SK-N-MC (cell line): Measurements from ENCODE around the gene CMTM8.
"Not testable (repeated sequence)": the region's sequence is repeated elsewhere in the genome, so short reads cannot be mapped to it uniquely, and the experiment has no call there.

Source experiments
- DNase-seq: peaks from one replicate; pipeline ENCODE4 v3.0.0-alpha.2; 2011; ENCODE audit warnings: low read depth, low spot score
- H3K27ac ChIP-seq: fragments of 200-600 bp; sonication (generic); 2 replicates; pipeline ENCODE4 v1.5.1; 2016; ENCODE audit warnings: mixed run types
- H3K36me3 ChIP-seq: fragments of 200-600 bp; sonication (generic); 2 replicates; pipeline ENCODE4 v1.6.1; 2017; ENCODE audit warnings: antibody characterized with exemption, low read length, mixed read lengths; ENCODE audit not compliant: insufficient read depth
- H3K4me3 ChIP-seq: fragments of 200-600 bp; sonication (generic); 2 replicates; pipeline ENCODE4 v1.5.1; 2016
- H3K9ac ChIP-seq: fragments of 200-600 bp; sonication (generic); 2 replicates; pipeline ENCODE4 v1.8.0; 2017; ENCODE audit warnings: mixed run types, mixed read lengths; ENCODE audit not compliant: insufficient read length
- H3K9me3 ChIP-seq: fragments of 200-600 bp; sonication (generic); 2 replicates; pipeline ENCODE4 v1.6.1; 2017; ENCODE audit warnings: low read depth, mild to moderate bottlenecking, antibody characterized with exemption, low read length, moderate library complexity, mixed read lengths
- EZH2 ChIP-seq: fragments of 200-600 bp; sonication (generic); IDR thresholded peaks from one replicate; pipeline ENCODE4 v1.6.1; 2017; ENCODE audit warnings: antibody characterized with exemption
- FOXP2 ChIP-seq: optimal IDR thresholded peaks from 2 replicates; pipeline ENCODE3; 2011; ENCODE audit warnings: mild to moderate bottlenecking, moderate library complexity; ENCODE audit not compliant: insufficient read depth; ENCODE audit errors: extremely low read length, control extremely low read depth
- POLR2AphosphoS5 ChIP-seq: IDR thresholded peaks from 2 replicates; pipeline ENCODE4 v1.6.1; 2012; ENCODE audit warnings: mild to moderate bottlenecking, low read depth, low read length, borderline replicate concordance

CMTM8 gene

DNA sequence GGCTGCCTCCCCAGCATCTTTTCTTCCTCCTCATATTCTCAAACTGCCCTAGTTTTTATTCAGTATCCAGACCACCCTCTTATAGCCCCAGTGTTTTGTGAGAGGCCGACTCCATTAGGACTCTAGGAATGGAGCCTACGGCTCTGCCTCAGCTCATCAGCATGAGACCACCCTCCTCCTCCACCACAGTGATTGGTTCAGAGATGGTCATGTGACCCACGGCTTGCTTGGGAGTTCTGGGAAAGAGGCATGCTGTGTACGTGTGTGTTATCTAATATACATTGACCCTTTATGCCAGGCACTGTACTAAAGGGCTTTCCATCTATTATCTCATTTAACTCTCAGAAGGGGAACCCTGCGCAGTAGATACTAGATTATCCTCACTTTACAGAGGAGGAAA is 135.4 kb downstream of the CMTM8 start:
- no peak for TF ChIP-seq FOXP2
- no peak for TF ChIP-seq EZH2
- no peak for TF ChIP-seq POLR2AphosphoS5

DNA sequence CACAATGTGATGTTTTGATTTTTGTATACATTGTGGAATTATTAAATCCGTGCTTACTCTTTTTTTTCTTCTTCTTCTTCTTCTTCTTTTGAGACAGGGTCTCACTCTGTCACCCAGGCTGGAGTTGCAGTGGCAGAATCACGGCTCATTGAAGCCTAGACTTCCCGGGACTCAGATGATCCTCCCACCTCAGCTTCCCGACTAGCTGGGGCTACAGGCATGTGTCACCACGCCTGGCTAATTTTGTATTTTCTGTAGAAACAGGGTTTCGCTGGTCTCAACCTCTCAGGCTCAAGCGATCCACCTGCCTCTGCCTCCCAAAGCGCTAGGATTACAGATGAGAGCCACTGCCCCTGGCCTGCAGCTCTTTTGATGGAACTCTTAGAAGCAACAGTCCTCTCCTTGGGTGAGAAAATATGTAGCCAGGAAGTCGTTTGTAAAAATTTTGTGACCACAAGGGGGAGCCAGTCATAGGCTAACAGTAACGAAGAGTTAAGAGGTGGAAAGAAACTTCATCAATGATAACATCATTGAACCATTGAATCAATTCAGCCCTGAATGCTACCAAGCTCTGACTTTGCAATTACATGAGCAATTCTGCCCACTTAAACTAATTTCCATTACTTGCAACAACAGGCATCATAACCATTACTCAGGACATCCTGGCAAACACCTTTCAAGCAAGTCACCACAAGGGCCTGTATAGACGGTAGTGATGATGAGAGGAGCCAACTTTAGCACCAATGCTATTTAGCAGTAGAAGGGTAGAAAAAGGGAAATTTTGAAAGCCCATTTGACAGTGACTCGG is 136.5 kb downstream of the CMTM8 start:
- Histone ChIP-seq H3K9me3 (no peaks in the 10 kb centered on the region), H3K9ac (no peak overlapping the region), H3K36me3 (no peaks in the 10 kb centered on the region), H3K4me3 (no peak overlapping the region), H3K27ac (no peak overlapping the region)
- DNase-seq: peak; percentile 32
- TF ChIP-seq POLR2AphosphoS5 (no peak), EZH2 (no peak), FOXP2 (no peak)

More for the DNA sequence above, 135.4 kb downstream of the CMTM8 start:
- Histone ChIP-seq H3K4me3 (no peak overlapping the region), H3K9me3 (no peaks in the 10 kb centered on the region), H3K27ac (no peak overlapping the region), H3K36me3 (no peaks in the 10 kb centered on the region), H3K9ac (no peak overlapping the region)
- no peak for DNase-seq

DNA sequence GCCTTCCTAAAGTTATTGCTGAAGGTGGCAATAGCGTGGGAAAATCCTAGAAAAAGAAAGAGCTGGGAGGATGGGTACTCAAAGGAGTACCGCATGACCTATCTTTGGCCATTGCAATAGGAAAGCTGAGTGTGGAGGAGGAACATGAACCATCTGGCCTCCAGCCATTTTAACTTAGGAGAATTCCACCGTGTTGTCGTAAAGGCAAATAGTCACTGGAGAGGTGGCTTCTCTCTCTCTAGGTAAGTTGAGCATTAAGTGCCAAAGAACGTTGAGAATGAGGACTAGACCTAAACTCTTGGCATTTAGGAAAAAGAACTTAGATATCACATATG is 137.1 kb downstream of the CMTM8 start:
- Histone ChIP-seq H3K9me3 (no peaks in the 10 kb centered on the region), H3K36me3 (no peaks in the 10 kb centered on the region), H3K27ac (no peak overlapping the region), H3K4me3 (no peak overlapping the region), H3K9ac (no peak overlapping the region)
- TF ChIP-seq FOXP2 (no peak), EZH2 (no peak), POLR2AphosphoS5 (no peak)
- no peak for DNase-seq

DNA sequence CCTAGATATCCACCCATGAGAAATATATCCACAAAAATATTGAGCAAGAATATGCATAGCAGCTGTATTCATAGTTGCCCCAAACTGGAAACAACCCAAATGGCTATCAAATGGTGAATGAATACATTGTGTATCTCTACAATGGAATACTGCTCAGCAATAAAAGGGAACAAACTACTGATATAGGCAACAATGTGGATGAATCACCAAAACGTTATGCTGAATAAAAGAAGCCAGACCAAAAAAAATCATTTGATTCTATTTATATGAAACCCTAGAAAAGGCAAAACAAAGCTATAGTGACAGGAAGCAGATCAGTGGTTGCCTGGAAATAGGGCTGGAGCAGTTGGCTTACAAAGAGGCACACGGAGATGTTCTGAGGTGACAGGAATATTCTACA is 137.6 kb downstream of the CMTM8 start:
- no peak for DNase-seq
- no peak for TF ChIP-seq EZH2
- TF ChIP-seq FOXP2: no peak
- no peak for TF ChIP-seq POLR2AphosphoS5
- Histone ChIP-seq H3K9ac (no peak overlapping the region), H3K9me3 (no peaks in the 10 kb centered on the region), H3K27ac (no peak overlapping the region), H3K36me3 (no peaks in the 10 kb centered on the region), H3K4me3 (no peak overlapping the region)

DNA sequence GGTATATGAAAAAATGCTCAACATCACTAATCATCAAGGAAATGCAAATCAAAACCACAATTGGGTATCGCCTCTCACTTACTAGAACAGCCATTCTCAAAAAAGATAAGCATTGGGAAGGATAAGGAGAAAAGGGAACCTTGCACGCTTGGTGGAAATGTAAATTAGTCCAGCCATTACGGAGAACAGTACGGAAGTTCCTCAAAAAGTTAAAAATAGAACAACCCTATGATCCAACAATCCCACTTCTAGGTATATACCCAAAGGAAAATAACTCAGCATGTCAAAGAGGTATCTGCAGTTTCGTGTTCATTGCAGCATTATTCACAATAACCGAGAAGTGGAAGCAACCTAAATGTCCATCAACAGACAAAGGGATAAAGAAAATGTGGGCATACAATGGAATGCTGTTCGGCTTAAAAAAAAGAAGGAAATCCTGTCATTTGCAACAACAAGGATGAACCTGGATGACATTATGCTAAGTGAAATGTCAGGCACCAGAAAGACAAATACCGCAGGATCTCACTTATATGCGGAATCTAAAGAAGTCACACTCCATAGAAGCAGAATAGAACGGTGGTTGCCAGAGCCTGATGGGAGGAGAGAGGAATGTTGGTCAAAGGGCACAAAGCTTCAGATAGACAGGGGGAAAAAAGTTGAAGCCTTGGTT is 141.5 kb downstream of the CMTM8 start:
- H3K36me3 ChIP-seq: no peaks in the 10 kb centered on the region
- no peak overlapping the region for H3K27ac ChIP-seq
- no peak overlapping the region for H3K9ac ChIP-seq
- no peak for DNase-seq
- no peaks in the 10 kb centered on the region for H3K9me3 ChIP-seq
- no peak for TF ChIP-seq POLR2AphosphoS5
- no peak for TF ChIP-seq FOXP2
- TF ChIP-seq EZH2: no peak
- H3K4me3 ChIP-seq: no peak overlapping the region

DNA sequence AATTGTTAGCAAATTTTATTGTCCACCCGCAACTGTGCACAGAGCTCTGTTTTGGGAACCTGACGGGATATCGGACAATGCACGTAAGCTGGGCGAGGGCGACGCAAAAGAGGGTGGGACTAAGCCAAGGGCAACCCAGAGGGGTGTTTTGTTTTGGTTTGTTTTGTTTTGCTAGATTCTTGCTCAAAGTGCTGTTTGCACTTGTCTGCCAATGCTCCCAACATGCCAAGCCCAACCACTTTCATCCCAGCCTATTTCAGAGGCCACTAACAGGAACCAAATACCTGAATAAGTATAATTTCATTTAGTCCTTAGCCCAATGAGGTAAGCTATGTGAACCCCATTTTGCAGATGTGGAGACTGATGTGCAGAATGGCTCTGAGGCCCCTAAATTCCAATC is 143.4 kb downstream of the CMTM8 start:
- Histone ChIP-seq H3K4me3 (no peak overlapping the region), H3K9me3 (no peaks in the 10 kb centered on the region), H3K36me3 (no peaks in the 10 kb centered on the region), H3K9ac (no peak overlapping the region), H3K27ac (no peak overlapping the region)
- no peak for DNase-seq
- TF ChIP-seq FOXP2: no peak
- no peak for TF ChIP-seq EZH2
- no peak for TF ChIP-seq POLR2AphosphoS5

DNA sequence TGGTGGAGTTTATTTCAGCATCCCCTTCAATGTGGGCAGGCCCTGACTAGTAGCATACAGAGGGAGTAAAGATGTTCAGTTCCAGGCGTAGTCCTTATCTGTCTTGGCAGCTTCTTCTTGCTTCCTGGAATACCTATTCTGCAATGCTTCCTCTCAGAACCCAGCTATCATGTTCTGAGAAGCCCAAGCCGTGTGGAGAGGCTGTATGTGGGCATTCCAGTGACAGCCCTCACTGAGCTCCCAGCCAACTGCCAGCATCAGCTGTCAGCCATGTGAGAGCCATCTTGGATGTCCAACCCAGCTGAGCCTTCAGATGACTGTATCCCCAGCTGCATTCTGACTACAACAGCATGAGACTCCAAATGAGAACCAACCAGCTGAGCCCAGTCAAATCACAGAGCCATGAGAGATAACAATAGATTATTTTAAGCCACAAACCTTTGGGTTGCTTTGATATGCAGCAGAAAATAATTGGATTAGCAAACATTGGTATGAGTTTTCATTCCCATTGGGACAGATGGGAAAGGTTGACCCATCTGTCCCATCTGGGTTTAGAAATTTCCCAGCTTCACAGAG is 144.7 kb downstream of the CMTM8 start:
- H3K4me3 ChIP-seq: no peak overlapping the region
- H3K9me3 ChIP-seq: no peaks in the 10 kb centered on the region
- no peak for DNase-seq
- H3K9ac ChIP-seq: no peak overlapping the region
- H3K36me3 ChIP-seq: no peaks in the 10 kb centered on the region
- TF ChIP-seq EZH2 (no peak), FOXP2 (no peak), POLR2AphosphoS5 (no peak)
- H3K27ac ChIP-seq: no peak overlapping the region

DNA sequence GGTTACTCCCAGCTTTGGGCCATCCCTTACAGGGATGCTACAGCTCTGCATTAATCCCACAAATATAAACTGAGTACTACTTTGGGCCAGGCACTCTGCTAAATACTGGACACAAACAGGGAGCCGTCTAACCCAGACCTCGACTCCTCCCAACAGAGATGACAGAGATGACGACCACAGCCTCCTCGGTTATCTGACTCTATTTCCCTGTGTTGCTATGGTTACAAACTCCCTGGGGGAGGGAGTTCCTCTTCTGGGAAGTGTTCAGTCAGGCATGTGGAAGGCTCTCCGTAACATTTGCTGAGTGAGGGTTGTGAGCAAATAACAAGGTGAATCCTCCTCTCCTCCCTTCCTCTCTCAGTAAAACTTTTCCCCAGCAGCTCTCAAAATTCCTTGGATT is 146.5 kb downstream of the CMTM8 start:
- Histone ChIP-seq H3K27ac (no peak overlapping the region), H3K4me3 (no peak overlapping the region), H3K9me3 (no peaks in the 10 kb centered on the region), H3K9ac (no peak overlapping the region), H3K36me3 (no peaks in the 10 kb centered on the region)
- TF ChIP-seq FOXP2 (no peak), EZH2 (no peak), POLR2AphosphoS5 (no peak)
- DNase-seq: no peak

DNA sequence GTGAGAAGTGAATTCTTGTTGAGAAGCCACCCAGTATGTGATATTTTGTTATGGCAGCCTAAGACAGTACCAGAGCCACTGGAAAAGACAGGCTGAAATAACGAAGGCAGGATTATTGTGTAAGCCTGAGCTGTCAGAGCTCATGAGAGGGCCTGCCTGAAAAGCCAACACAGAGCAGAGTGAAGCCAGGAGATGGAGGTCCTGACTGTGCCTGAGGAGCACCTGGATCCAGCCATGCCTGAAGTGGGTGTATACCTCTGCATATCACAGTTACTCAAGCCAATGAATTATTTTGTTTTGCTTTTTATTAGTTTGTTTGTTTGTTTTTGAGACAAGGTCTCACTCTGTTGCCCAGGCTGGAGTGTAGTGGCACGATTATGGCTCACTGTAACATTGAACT is 149.0 kb downstream of the CMTM8 start:
- no peak for DNase-seq
- Histone ChIP-seq H3K27ac (no peak overlapping the region), H3K9ac (no peak overlapping the region), H3K36me3 (no peaks in the 10 kb centered on the region), H3K9me3 (no peaks in the 10 kb centered on the region), H3K4me3 (no peak overlapping the region)
- TF ChIP-seq FOXP2 (no peak), EZH2 (no peak), POLR2AphosphoS5 (no peak)

DNA sequence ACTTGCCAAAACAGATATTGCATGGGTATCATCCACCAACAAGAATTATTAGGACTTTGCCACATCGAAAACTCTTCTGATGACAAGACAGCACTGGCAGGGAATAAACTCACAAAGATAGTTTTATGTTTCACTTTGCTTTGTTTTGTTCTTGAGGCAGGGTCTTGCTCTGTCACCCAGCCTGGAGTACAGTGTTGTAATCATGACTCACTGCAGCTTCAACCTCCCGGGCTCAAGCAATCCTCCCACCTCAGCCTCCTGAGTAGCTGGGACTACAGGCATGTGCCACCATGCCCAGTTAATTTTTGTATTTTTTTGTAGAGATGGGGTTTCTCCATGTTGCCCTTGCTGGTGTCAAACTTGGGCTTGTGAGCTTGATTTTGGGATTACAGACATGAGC is 151.1 kb downstream of the CMTM8 start:
- H3K9ac ChIP-seq, H3K36me3 ChIP-seq, DNase-seq, H3K4me3 ChIP-seq, H3K27ac ChIP-seq, H3K9me3 ChIP-seq: not testable (repeated sequence)
